ENCODE results near the gene IL36B. TPM values are rescaled to one million over a fixed set of nuclear protein-coding genes. Genes with fewer than 3 reads are reported as not detected.
A peak's percentile ranks its signal among the peaks of the same experiment; 100 is the strongest.

Gene IL36B
- total RNA-seq, 2 experiments from 2014 or later: not detected

DNA sequence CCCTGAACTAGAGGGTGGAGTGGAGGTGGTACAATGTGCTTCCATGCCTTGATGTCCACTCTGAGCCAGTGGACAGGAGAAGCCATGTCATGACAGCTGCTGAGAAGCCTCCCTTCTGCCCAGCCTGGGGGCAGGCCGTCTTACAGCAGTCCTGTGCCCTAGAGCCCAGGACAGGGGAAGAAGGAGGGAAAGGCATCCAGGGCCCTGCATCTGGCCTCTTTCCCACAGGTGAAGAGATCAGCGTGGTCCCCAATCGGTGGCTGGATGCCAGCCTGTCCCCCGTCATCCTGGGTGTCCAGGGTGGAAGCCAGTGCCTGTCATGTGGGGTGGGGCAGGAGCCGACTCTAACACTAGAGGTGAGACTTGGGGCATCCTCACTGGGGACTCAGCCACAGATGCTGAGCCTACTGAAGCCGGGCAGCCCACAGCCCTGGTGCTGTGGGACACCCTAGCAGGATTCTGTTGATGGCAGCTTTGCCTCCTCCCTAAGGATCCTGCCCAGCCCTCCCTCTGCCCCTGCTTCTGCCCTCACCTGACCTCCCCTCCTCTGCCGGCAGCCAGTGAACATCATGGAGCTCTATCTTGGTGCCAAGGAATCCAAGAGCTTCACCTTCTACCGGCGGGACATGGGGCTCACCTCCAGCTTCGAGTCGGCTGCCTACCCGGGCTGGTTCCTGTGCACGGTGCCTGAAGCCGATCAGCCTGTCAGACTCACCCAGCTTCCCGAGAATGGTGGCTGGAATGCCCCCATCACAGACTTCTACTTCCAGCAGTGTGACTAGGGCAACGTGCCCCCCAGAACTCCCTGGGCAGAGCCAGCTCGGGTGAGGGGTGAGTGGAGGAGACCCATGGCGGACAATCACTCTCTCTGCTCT lies 9.5 kb upstream of the IL36B start:
- Mint-ChIP-seq H3K4me1 (ENCODE audit: low read depth) (no peaks in the 10 kb centered on the region), H3K36me3 (ENCODE audit: low read depth) (no peaks in the 10 kb centered on the region), H3K9me3 (ENCODE audit: insufficient read depth) (no peaks in the 10 kb centered on the region), H3K27me3 (ENCODE audit: low read depth) (peaks cover 2% of the 10 kb centered on the region), H3K27ac (no peak overlapping the region), H3K4me3 (no peak overlapping the region)
- ATAC-seq (no peak), DNase-seq (peak; percentile 13)
- ChIA-PET POLR2A (no interaction called here), CTCF (interaction anchor here (1.0 kb wide), 1 partner anchor 18 kb away, joined by 4 read pairs; no protein-coding TSS in a partner anchor)

DNA sequence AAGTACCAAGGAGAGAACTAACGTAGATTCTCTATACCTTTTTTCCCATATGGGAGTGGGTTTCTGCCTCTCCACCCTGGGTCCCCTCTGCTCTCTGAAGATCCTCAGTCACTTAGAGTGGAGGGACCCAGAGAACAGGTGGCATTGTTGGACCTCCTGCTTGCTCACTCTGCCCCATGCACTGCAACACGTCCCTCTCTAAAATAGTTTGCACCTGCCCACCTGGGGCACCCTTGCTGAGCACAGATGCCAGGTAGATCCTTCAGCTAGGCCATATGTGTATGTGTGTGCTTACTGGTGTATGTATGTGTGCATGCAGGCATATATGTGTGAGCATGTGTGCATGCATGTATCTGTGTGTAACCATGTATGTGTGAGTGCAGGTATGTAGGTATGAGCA lies 8.6 kb upstream of the IL36B start:
- Mint-ChIP-seq H3K36me3 (ENCODE audit: low read depth) (no peaks in the 10 kb centered on the region), H3K4me1 (ENCODE audit: low read depth) (no peaks in the 10 kb centered on the region), H3K4me3 (no peak overlapping the region), H3K27ac (no peak overlapping the region), H3K27me3 (ENCODE audit: low read depth) (peaks cover 2% of the 10 kb centered on the region), H3K9me3 (ENCODE audit: insufficient read depth) (no peaks in the 10 kb centered on the region)
- ChIA-PET CTCF (no interaction called here), POLR2A (no interaction called here)
- no peak for ATAC-seq
- peak; percentile 14 for DNase-seq

DNA sequence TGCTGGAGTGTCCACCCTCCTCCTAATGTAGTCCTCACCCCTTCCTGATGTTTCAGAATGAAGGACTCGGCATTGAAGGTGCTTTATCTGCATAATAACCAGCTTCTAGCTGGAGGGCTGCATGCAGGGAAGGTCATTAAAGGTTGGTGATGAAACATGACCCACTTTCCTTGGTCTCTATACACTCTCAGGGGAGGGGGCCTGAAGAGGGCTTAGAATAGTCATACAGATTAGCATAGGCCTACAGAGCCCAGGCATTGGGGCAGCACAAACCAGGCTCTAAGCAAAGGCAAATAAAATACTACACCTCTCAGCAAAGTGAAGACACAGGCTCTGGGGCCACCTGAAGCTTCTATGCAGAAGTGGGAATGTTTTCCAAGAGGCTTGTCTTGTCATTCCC lies 8.1 kb upstream of the IL36B start:
- Mint-ChIP-seq H3K36me3 (ENCODE audit: low read depth) (no peaks in the 10 kb centered on the region), H3K27ac (no peak overlapping the region), H3K9me3 (ENCODE audit: insufficient read depth) (no peaks in the 10 kb centered on the region), H3K27me3 (ENCODE audit: low read depth) (peaks cover 2% of the 10 kb centered on the region), H3K4me1 (ENCODE audit: low read depth) (no peaks in the 10 kb centered on the region), H3K4me3 (no peak overlapping the region)
- ChIA-PET POLR2A (no interaction called here), CTCF (no interaction called here)
- DNase-seq (peak; percentile 18), ATAC-seq (no peak)

DNA sequence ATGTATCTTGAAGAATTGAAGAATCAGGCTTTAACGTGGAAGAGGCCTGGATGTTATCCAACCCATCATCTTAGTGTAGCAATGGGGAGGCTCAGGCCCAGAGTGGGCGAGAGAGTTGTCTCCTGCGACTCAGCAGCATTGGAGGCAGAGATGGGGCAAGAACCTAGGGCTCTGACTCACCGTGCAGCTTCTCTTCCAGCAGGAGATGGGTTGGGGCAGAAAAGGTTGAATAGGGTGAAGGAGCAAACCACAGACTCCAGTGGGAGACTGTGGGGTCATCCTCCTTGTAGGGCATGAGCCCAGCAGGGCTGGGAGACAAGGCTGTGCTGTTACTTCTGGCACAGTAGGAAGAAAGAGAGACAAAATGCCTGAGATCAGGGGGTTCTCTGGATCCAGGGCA lies 7.7 kb upstream of the IL36B start:
- DNase-seq: peak; percentile 4
- peaks cover 2% of the 10 kb centered on the region for H3K9me3 Mint-ChIP-seq (ENCODE audit: insufficient read depth)
- H3K27me3 Mint-ChIP-seq (ENCODE audit: low read depth): peaks cover 2% of the 10 kb centered on the region
- no peak overlapping the region for H3K27ac Mint-ChIP-seq
- ChIA-PET CTCF (no interaction called here), POLR2A (no interaction called here)
- no peak overlapping the region for H3K4me3 Mint-ChIP-seq
- ATAC-seq: no peak
- no peaks in the 10 kb centered on the region for H3K36me3 Mint-ChIP-seq (ENCODE audit: low read depth)
- no peaks in the 10 kb centered on the region for H3K4me1 Mint-ChIP-seq (ENCODE audit: low read depth)

DNA sequence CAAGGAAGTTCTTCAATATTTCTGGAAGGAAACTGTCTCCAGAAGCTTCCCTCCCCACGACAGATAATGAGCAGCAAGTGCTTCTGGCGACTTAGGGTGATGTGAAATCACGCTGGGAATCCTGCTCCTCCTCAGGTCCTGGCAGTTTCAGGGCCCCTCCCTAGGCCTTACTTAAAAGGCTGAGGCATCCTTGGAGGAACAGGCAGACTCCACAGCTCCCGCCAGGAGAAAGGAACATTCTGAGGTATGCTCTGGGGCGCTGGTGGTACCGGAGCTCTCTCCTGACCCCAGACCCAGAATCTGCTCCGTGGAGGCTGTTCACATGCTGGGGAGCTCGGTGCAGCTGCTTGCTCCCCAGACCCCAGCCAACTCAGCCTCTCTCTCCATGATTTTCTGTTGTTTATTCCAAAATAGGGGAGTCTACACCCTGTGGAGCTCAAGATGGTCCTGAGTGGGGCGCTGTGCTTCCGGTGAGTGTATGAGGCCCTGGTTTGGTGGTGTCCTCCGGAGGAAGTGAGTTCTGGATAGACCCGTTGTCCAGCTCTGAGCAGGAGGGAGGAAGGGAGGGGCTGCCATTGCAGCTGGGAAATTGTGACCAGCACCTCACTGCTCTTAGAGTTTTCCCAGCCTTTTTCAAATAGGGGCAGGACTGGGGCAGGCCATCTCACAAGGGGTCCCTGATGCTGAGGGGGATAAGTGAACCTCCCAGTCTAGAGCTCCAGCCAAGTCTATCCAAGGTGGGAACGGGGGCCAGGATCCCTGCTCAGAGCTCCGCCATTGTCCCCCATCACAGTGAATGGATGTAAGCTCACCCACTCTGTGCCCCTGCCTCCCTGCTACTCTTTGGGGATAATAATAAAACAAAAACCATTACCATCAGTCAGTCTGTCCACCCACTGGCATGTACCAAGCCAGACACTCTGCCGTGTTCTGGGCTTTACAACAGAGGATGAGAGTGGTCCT lies 6.6 kb upstream of the IL36B start, which contains the start of gene IL36RN:
Gene IL36RN, plus strand, starts transcription at position 201 of the 963 bp plus-strand sequence. Its CDS starts 241 bp downstream, at position 442.
- no peak within 1 kb of the TSS for H3K27ac Mint-ChIP-seq
- CTCF ChIA-PET: interaction anchor here (1.3 kb wide), 1 partner anchor 118 kb away, joined by 3 read pairs; no protein-coding TSS in a partner anchor
- H3K27me3 Mint-ChIP-seq (ENCODE audit: low read depth): peaks cover 2% of the 10 kb centered on the region

DNA sequence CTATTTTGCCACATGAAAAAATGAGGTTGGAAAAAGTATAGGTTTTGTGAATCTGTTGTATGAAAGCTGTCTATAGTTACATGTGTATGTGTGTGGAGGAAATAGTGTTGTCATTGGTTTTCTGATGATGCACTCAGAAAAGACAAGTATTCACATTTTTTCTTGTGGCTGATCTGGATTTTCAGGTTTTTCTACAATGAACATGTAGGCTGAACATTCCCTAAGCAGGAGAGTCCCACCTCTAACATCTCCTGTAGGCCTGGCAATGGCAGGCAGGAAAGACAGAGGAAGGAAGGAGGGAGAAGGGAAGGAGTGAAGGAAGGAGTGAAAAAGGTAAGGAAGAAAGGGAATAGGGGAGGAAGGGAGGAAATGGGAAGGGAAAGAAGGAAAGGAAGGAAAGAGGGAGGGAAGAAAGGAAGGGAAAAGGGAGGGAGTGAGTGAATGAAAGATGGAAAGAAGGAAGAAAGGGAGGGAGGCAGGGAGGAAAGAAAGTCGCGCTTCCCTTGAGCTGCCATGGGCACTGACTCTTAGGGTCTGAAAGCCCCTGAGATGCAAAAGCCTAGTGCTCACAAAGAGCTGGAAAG lies 5.8 kb upstream of the IL36B start:
- CTCF ChIA-PET: interaction anchor here (1.3 kb wide), 1 partner anchor 117 kb away, joined by 3 read pairs; no protein-coding TSS in a partner anchor
- DNase-seq (no peak), ATAC-seq (no peak)
- no peaks in the 10 kb centered on the region for H3K27me3 Mint-ChIP-seq (ENCODE audit: low read depth)
- POLR2A ChIA-PET: no interaction called here
- peaks cover 12% of the 10 kb centered on the region for H3K9me3 Mint-ChIP-seq (ENCODE audit: insufficient read depth)
- no peak overlapping the region for H3K27ac Mint-ChIP-seq
- peaks cover 5% of the 10 kb centered on the region for H3K4me1 Mint-ChIP-seq (ENCODE audit: low read depth)
- no peak overlapping the region for H3K4me3 Mint-ChIP-seq
- no peaks in the 10 kb centered on the region for H3K36me3 Mint-ChIP-seq (ENCODE audit: low read depth)

More for the DNA sequence above, 6.6 kb upstream of the IL36B start, which contains the start of gene IL36RN:
- Mint-ChIP-seq H3K4me1 (ENCODE audit: low read depth) (no peaks in the 10 kb centered on the region), H3K4me3 (no peak within 1 kb of the TSS), H3K36me3 (ENCODE audit: low read depth) (no peaks in the 10 kb centered on the region), H3K9me3 (ENCODE audit: insufficient read depth) (peaks cover 12% of the 10 kb centered on the region)
- DNase-seq (peak; percentile 13), ATAC-seq (no peak)
- POLR2A ChIA-PET: no interaction called here

DNA sequence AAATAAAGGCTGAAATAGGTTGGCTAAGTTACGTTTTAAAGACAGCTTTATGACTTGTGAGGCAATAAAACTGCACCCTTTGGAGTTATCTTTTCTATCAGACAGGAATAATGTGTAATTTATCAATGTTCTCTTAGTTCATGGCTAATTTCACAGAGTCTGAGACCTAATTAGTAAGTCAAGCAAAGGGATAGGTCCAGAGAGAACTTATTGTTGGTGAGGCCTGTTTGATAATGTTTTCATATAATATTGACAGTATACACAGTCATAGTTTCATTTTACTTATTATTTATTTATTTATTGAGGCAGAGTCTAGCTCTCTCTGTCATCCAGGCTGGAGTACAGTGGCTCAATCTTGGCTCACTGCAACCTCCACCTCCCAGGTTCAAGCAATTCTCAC lies 4.5 kb upstream of the IL36B start:
- Mint-ChIP-seq H3K9me3 (ENCODE audit: insufficient read depth) (peaks cover 12% of the 10 kb centered on the region), H3K36me3 (ENCODE audit: low read depth) (no peaks in the 10 kb centered on the region), H3K4me1 (ENCODE audit: low read depth) (peaks cover 6% of the 10 kb centered on the region), H3K27ac (no peak overlapping the region), H3K27me3 (ENCODE audit: low read depth) (no peaks in the 10 kb centered on the region), H3K4me3 (no peak overlapping the region)
- CTCF ChIA-PET: interaction anchor here (1.1 to 2.5 kb wide), 2 partner anchors 23 to 216 kb away, joined by 3 to 5 read pairs; no protein-coding TSS in a partner anchor
- no peak for ATAC-seq
- DNase-seq: no peak
- POLR2A ChIA-PET: no interaction called here

DNA sequence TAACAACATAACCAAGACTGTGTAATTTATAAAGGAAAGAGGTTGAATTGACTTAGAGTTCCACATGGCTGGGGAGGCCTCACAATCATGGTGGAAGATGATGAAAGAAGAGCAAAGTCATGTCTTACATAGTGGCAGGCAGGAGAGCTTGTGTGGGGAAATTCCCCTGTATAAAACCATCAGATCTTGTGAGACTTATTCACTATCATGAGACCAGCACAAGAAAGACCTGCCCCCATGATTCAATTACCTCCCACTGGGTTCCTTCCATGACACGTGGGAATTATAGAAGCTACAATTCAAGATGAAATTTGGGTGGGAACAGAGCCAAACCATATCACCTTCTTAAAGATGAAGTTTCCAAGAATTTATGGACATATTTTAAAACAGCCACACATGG lies 3.9 kb upstream of the IL36B start:
- no peaks in the 10 kb centered on the region for H3K27me3 Mint-ChIP-seq (ENCODE audit: low read depth)
- POLR2A ChIA-PET: no interaction called here
- no peak overlapping the region for H3K4me3 Mint-ChIP-seq
- no peaks in the 10 kb centered on the region for H3K36me3 Mint-ChIP-seq (ENCODE audit: low read depth)
- ATAC-seq: no peak
- peaks cover 12% of the 10 kb centered on the region for H3K9me3 Mint-ChIP-seq (ENCODE audit: insufficient read depth)
- peaks cover 6% of the 10 kb centered on the region for H3K4me1 Mint-ChIP-seq (ENCODE audit: low read depth)
- no peak overlapping the region for H3K27ac Mint-ChIP-seq
- DNase-seq: peak; percentile 1
- CTCF ChIA-PET: interaction anchor here (1.1 to 2.5 kb wide), 2 partner anchors 24 to 216 kb away, joined by 3 to 5 read pairs; no protein-coding TSS in a partner anchor

DNA sequence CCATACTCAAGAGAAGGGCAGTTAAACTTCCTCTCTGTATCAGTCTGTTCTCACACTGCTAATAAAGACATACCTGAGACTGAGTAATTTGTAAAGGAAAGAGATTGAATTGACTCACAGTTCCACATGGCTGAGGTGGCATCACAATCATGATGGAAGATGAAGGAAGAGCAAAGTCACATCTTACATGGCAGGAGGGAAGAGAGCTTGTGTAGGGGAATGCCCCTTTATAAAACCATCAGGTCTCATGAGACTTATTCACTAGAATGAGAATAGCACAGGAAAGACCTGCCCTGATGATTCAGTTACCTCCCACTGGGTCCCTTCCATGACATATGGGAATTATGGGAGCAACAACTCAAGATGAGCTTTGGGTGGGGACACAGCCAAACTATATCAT lies 1.4 kb upstream of the IL36B start:
- H3K4me3 Mint-ChIP-seq: no peak overlapping the region
- H3K36me3 Mint-ChIP-seq (ENCODE audit: low read depth): no peaks in the 10 kb centered on the region
- ATAC-seq (no peak), DNase-seq (no peak)
- CTCF ChIA-PET: no interaction called here
- H3K4me1 Mint-ChIP-seq (ENCODE audit: low read depth): peaks cover 6% of the 10 kb centered on the region
- H3K27me3 Mint-ChIP-seq (ENCODE audit: low read depth): peaks cover 1% of the 10 kb centered on the region
- peaks cover 12% of the 10 kb centered on the region for H3K9me3 Mint-ChIP-seq (ENCODE audit: insufficient read depth)
- POLR2A ChIA-PET: no interaction called here
- no peak overlapping the region for H3K27ac Mint-ChIP-seq

DNA sequence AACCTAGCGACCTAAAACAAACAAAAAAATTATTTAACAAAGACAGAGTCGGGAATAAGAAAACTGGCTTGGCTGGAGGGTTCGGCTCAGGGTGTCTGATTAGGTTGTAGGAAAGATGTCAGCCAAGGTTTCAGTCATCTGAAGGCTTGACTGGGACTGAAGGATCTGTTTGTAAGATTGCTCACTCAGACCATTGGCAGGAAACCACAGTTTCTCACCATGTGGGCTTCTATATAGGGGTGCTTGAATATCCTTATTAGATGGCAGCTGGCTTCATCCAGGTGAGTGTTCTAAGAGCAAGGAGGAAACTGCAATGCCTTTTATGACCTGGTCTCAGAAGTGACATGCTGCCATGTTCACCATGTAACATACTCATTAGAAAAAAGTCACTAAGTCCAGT lies 999 bp upstream of the IL36B start:
- peaks cover 4% of the 10 kb centered on the region for H3K27me3 Mint-ChIP-seq (ENCODE audit: low read depth)
- H3K27ac Mint-ChIP-seq: no peak overlapping the region
- peaks cover 12% of the 10 kb centered on the region for H3K9me3 Mint-ChIP-seq (ENCODE audit: insufficient read depth)
- CTCF ChIA-PET: no interaction called here
- DNase-seq: no peak
- no peaks in the 10 kb centered on the region for H3K36me3 Mint-ChIP-seq (ENCODE audit: low read depth)
- POLR2A ChIA-PET: no interaction called here
- no peak overlapping the region for H3K4me3 Mint-ChIP-seq
- no peak for ATAC-seq
- H3K4me1 Mint-ChIP-seq (ENCODE audit: low read depth): peaks cover 6% of the 10 kb centered on the region

DNA sequence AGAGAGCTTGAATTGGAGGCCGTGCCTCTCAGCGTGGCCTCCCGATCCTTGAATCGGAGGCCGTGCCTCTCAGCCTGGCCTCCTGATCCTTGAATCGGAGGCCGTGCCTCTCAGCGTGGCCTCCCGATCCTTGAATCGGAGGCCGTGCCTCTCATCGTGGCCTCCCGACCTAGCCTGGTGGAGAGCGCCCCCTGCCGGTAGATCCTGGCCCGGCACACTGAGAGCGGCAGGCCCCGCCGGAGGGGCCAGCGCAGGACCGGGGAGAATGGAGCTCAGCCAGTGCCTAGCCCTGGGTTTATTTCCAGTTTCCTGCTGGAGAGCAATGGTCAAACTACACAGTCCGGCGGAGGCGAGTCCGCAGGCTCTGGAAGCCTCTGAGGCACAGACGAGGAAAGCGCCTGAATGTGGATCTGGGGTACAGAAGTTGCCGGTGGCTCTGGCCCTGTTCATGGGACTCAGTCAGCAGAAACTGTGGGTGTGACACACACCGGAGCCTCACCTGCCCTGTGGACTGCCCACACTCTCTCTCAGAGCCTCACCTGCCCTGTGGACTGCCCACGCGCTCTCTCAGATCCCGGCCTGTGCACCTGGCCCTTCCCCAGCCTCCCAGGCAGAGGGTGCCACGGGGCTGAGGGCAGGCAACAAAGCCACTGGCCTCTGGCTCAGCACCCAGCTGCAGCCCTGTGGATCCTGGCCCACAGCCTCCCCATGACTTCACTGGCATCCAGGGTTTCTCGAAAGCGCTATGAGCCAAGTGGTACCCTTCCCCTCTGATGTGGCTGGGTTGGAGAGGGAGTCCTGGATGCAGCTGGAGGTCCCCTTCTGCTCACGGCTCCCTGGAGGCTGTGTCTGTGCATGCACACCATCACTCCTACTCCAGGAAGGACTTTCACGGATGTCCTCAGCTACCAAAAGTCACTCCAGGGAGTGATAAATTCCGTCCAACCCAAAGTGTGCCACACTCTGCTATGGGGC lies 1.5 kb downstream of the IL36B start:
- Mint-ChIP-seq H3K36me3 (ENCODE audit: low read depth) (no peaks in the 10 kb centered on the region), H3K4me1 (ENCODE audit: low read depth) (peaks cover 6% of the 10 kb centered on the region), H3K27ac (no peak overlapping the region), H3K9me3 (ENCODE audit: insufficient read depth) (peaks cover 12% of the 10 kb centered on the region), H3K4me3 (no peak overlapping the region), H3K27me3 (ENCODE audit: low read depth) (peaks cover 4% of the 10 kb centered on the region)
- no peak for DNase-seq
- POLR2A ChIA-PET: no interaction called here
- CTCF ChIA-PET: interaction anchor here (1.0 to 1.5 kb wide), 2 partner anchors 13 to 110 kb away, joined by 3 to 4 read pairs; no protein-coding TSS in a partner anchor
- ATAC-seq: no peak

Measured in activated CD8-positive, alpha-beta T cell treated with anti-CD3 and anti-CD28 coated beads, Interleukin-2, amount 10 ng/mL, durations not matched to agents 7 days and 5 days (primary cell).